Spinal cord (tissue), 10 donors: Measurements from ENCODE around the gene CACNG1. TPM values are rescaled to one million over a fixed set of nuclear protein-coding genes. Genes with fewer than 3 reads are reported as not detected.

Source experiments
- DNase-seq, 6 donors: peaks; one replicate each; pipeline versions ENCODE4 v3.0.0 to v3.0.0-alpha.2; 2013 to 2015; ENCODE audit warnings: low spot score in 6 of 6, low read depth in 4 of 6
- H3K27ac ChIP-seq: one replicate; pipeline ENCODE4 v1.5.1; 2013; ENCODE audit warnings: low read depth, low read length, control low read depth
- H3K27me3 ChIP-seq: one replicate; pipeline ENCODE4 v1.6.1; 2013; ENCODE audit warnings: low read length; ENCODE audit not compliant: control insufficient read depth, insufficient read depth
- H3K36me3 ChIP-seq: one replicate; pipeline ENCODE4 v1.6.1; 2013; ENCODE audit warnings: low read length; ENCODE audit not compliant: control insufficient read depth, insufficient read depth
- H3K4me1 ChIP-seq: one replicate; pipeline ENCODE4 v1.6.1; 2013; ENCODE audit warnings: low read length; ENCODE audit not compliant: control insufficient read depth, insufficient read depth
- H3K4me3 ChIP-seq: one replicate; pipeline ENCODE4 v1.5.1; 2013; ENCODE audit warnings: low read depth, low read length, control low read depth
- H3K9me3 ChIP-seq: one replicate; pipeline ENCODE4 v1.6.1; 2013; ENCODE audit warnings: low read length; ENCODE audit not compliant: control insufficient read depth, insufficient read depth
- WGBS: methylation state at CpG from one replicate; pipeline ENCODE4 v1.1.5; 2013; ENCODE audit warnings: missing lambda C conversion rate; ENCODE audit not compliant: insufficient coverage; 5-methylcytosine and 5-hydroxymethylcytosine counted together
- polyA plus RNA-seq, 2 donors: library from polyadenylated mRNA; unstranded; fragments of 120-200 nt; gene quantifications; one replicate each; pipeline ENCODE4 v1.2.1, GENCODE V29; 2013; ENCODE audit not compliant: insufficient read length in 2 of 2
- total RNA-seq, 2 donors: library from RNA; depleted of rRNA in 1 of 2; stranded (reverse); fragments of 120-200 nt in 1 of 2; fragments of >200 nt in 1 of 2; gene quantifications; one replicate each; pipeline versions ENCODE4 v1.2.3 to v1.2.4, GENCODE V29; 2013 to 2014
- donor health status: healthy.

CACNG1 gene
- total and polyA plus RNA-seq, 4 donors, result 0.20 to 2.4 (median 0.91) TPM

DNA sequence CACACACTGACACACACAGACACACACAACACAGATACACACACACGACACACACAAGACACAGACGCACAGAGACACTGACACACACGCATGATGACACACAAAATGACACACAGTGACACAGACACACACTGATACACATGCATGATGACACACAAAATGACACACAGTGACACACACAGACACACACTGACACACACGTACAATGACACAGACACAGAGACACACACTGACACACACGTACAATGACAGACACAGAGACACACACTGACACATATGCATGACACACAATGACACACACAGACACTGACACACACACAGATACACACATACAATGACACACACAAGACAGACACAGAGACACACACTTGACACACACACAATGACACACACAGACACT lies 10.3 kb downstream of the CACNG1 start:
- H3K4me1 ChIP-seq, result peaks cover 9% of the 10 kb centered on the region
- no peaks in the 10 kb centered on the region for H3K27me3 ChIP-seq
- 77% methylated on average over 5 of the region's 5 CpGs for WGBS
- no peak for DNase-seq
- no peaks in the 10 kb centered on the region for H3K9me3 ChIP-seq
- H3K4me3 ChIP-seq, result no peak overlapping the region
- H3K36me3 ChIP-seq, result no peaks in the 10 kb centered on the region
- no peak overlapping the region for H3K27ac ChIP-seq

DNA sequence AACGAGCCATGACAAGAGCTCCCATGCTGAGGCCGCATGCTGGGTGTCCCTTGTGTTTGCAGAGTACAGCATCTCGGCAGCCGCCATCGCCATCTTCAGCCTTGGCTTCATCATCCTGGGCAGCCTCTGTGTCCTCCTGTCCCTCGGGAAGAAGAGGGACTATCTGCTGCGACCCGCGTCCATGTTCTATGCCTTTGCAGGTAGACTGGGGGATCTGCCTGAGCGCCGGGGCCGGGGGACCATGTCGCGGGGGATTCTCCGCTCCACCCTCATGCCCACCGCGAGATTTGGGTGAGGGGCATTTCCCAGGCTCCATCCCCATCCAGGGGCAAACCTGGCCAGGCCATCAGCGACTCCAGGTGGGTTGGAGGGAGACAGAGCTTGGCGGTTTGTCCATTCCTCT lies 10.7 kb downstream of the CACNG1 start:
- no peak for DNase-seq
- Histone ChIP-seq H3K27me3 (no peaks in the 10 kb centered on the region), H3K4me3 (no peak overlapping the region), H3K27ac (no peak overlapping the region), H3K36me3 (no peaks in the 10 kb centered on the region), H3K9me3 (no peaks in the 10 kb centered on the region), H3K4me1 (peaks cover 9% of the 10 kb centered on the region)
- WGBS, result 82% methylated on average over 7 of the region's 19 CpGs

DNA sequence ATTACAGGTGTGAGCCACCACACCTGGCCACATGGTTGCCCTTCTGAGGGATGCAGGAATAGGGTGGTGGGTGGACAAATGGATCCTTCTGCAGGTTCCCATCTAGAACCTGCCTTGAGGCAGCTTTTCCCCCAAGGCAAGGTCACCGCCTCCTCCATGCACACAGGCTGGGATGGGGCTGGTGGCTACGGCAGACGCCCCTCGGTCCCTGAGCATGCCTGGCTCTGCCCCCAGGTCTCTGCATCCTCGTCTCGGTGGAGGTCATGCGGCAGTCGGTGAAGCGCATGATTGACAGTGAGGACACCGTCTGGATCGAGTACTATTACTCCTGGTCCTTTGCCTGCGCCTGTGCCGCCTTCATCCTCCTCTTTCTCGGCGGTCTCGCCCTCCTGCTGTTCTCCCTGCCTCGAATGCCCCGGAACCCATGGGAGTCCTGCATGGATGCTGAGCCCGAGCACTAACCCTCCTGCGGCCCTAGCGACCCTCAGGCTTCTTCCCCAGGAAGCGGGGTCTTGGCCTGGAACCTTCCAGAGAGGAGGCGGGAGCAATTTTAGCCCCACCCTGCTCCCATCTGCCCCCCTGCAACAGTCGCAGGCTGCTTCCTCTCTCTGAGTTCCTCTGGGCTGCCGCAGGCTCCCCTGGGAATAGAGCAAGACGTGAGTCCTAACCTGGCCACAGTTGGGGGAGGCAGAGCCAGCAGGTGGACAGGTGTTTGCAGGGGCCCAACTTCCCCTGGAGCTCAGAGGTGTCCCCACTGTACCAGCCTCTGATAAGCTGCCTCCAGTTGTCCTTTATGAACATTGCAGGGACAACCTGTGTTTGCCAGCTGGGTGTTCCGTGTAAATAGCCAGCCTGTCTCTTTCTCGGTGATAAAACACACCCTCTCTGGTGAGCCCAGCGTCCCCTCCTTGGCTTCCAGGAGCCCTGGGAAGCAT lies 11.7 kb downstream of the CACNG1 start:
- Histone ChIP-seq H3K4me3 (no peak overlapping the region), H3K9me3 (no peaks in the 10 kb centered on the region), H3K4me1 (peaks cover 9% of the 10 kb centered on the region), H3K27ac (no peak overlapping the region), H3K36me3 (no peaks in the 10 kb centered on the region), H3K27me3 (no peaks in the 10 kb centered on the region)
- WGBS, result 91% methylated on average over 26 of the region's 29 CpGs
- no peak for DNase-seq

GRCh38 chr17:67056746-67057490 lies 12.6 kb downstream of the CACNG1 start:
- WGBS, result 81% methylated on average over 17 of the region's 18 CpGs
- H3K27ac ChIP-seq, result no peak overlapping the region
- H3K27me3 ChIP-seq, result no peaks in the 10 kb centered on the region
- peaks cover 9% of the 10 kb centered on the region for H3K4me1 ChIP-seq
- no peaks in the 10 kb centered on the region for H3K9me3 ChIP-seq
- H3K4me3 ChIP-seq, result no peak overlapping the region
- H3K36me3 ChIP-seq, result no peaks in the 10 kb centered on the region
- no peak for DNase-seq

- WGBS, result 97% methylated on average over 4 of the region's 8 CpGs
- Histone ChIP-seq H3K4me3 (no peak overlapping the region), H3K27me3 (no peaks in the 10 kb centered on the region), H3K27ac (no peak overlapping the region), H3K36me3 (no peaks in the 10 kb centered on the region), H3K4me1 (peaks cover 9% of the 10 kb centered on the region), H3K9me3 (no peaks in the 10 kb centered on the region)
- DNase-seq, result no peak
Measured at GRCh38 chr17:67058036-67058435, 13.7 kb downstream of the CACNG1 start.

GRCh38 chr17:67059372-67059771 lies 15.0 kb downstream of the CACNG1 start:
- no peaks in the 10 kb centered on the region for H3K9me3 ChIP-seq
- peaks cover 5% of the 10 kb centered on the region for H3K4me1 ChIP-seq
- no peaks in the 10 kb centered on the region for H3K27me3 ChIP-seq
- DNase-seq, result peak in 1 of 6 donors; percentile 35
- WGBS, result 69% methylated on average over 5 of the region's 6 CpGs
- H3K27ac ChIP-seq, result no peak overlapping the region
- no peaks in the 10 kb centered on the region for H3K36me3 ChIP-seq
- no peak overlapping the region for H3K4me3 ChIP-seq

DNA sequence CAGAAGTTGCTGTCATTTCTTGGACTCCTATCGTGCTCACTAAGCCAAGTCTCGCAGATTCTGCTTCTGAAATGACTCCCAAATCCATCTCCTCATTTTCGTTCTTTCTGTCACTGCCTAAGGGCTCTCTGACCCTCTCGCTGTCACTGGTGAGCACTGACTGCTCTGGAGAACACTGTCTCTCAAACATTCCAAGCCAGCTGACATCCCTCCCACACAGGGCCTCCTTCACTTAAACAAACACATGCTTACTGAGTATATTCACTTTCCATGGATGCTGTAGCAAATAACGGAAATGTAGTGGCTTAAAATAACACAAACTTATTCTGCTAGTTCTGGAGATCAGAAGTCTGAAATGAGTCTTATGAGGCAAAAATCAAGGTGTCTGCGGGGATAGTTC lies 18.8 kb downstream of the CACNG1 start:
- no peaks in the 10 kb centered on the region for H3K9me3 ChIP-seq
- no peaks in the 10 kb centered on the region for H3K36me3 ChIP-seq
- no peak overlapping the region for H3K27ac ChIP-seq
- H3K4me3 ChIP-seq, result no peak overlapping the region
- no peak for DNase-seq
- H3K4me1 ChIP-seq, result peaks cover 2% of the 10 kb centered on the region
- WGBS, result 88% methylated on average over 5 of the region's 6 CpGs
- no peaks in the 10 kb centered on the region for H3K27me3 ChIP-seq

- WGBS, result 64% methylated on average over 2 of the region's 2 CpGs
- H3K27me3 ChIP-seq, result no peaks in the 10 kb centered on the region
- no peak overlapping the region for H3K4me3 ChIP-seq
- no peaks in the 10 kb centered on the region for H3K9me3 ChIP-seq
- peak in 1 of 6 donors; percentile 28 for DNase-seq
- H3K36me3 ChIP-seq, result no peaks in the 10 kb centered on the region
- H3K27ac ChIP-seq, result no peak overlapping the region
- H3K4me1 ChIP-seq, result peaks cover 2% of the 10 kb centered on the region
Measured at GRCh38 chr17:67066717-67067116, 22.4 kb downstream of the CACNG1 start.

GRCh38 chr17:67067571-67068482 lies 23.5 kb downstream of the CACNG1 start:
- WGBS, result 79% methylated on average over 8 of the region's 13 CpGs
- Histone ChIP-seq H3K27ac (no peak overlapping the region), H3K27me3 (no peaks in the 10 kb centered on the region), H3K36me3 (no peaks in the 10 kb centered on the region), H3K9me3 (no peaks in the 10 kb centered on the region), H3K4me1 (peaks cover 2% of the 10 kb centered on the region), H3K4me3 (no peak overlapping the region)
- DNase-seq, result peak in 1 of 6 donors; percentile 63
